ENCODE results near the gene MTREX. TPM values are rescaled to one million over a fixed set of nuclear protein-coding genes. Genes with fewer than 3 reads are reported as not detected.

MTREX gene
- total RNA-seq, 6 experiments from 2014 or later, result 65.1 to 78.2 (median 70.1) TPM

GRCh38 chr5:55471468-55471867 lies 163.7 kb downstream of the MTREX start:
- Mint-ChIP-seq H3K27me3 (ENCODE audit: insufficient read depth) (no peaks in the 10 kb centered on the region), H3K4me1 (ENCODE audit: low read depth) (peaks cover 8% of the 10 kb centered on the region), H3K27ac (no peak overlapping the region; the same call in 1 of the 2 replicates), H3K36me3 (ENCODE audit: low read depth) (no peaks in the 10 kb centered on the region), H3K9me3 (no peaks in the 10 kb centered on the region), H3K4me3 (no peak overlapping the region)
- DNase-seq, result no peak
- TF ChIP-seq CTCF (IDR thresholded peaks at IDR 0.05), result no peak

DNA sequence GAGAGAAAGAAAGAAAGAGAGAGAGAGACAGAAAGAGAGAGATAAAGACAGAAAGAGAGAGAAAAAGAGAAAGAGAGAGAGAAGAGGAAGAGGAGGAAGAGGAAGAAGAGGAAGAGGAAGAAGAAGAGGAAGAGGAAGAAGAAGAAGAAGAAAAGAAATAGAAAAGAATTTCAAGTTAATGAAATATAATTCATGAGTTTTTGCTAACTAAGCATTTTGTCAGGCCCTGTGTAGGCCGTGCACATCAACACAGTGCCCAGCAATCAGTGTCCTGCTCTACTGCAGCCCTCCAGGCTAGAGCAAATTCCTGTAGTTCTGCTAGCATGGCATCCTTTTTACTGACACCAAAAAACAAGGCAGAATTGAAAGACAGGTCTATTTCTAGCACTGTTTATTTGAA lies 164.9 kb downstream of the MTREX start:
- Mint-ChIP-seq H3K27ac (no peak overlapping the region), H3K4me3 (no peak overlapping the region), H3K4me1 (ENCODE audit: low read depth) (peaks cover 8% of the 10 kb centered on the region), H3K36me3 (ENCODE audit: low read depth) (no peaks in the 10 kb centered on the region), H3K9me3 (no peaks in the 10 kb centered on the region), H3K27me3 (ENCODE audit: insufficient read depth) (no peaks in the 10 kb centered on the region)
- DNase-seq, result no peak
- TF ChIP-seq CTCF (IDR thresholded peaks at IDR 0.05), result no peak

Other genes with a start within 250 kb of the MTREX start
- gene GZMA, start 205.3 kb upstream of the MTREX start, total RNA-seq (2021; fragmentation: NEBNext Ultra II Directional; extraction: Animal tissue kit (Norgen Biotek cat#: 25700)), result not detected
- gene GPX8, start 147.8 kb upstream of the MTREX start, total RNA-seq (2021; fragmentation: NEBNext Ultra II Directional; extraction: Animal tissue kit (Norgen Biotek cat#: 25700)), result 100 to 1,000 TPM; 209 to 229 (median 220) TPM
- under 1 TPM in 5 of 6 experiments, not detected in 1; 0.07 to 0.20 (median 0.12) TPM for gene CDC20B, start 134.8 kb upstream of the MTREX start, total RNA-seq (2021; fragmentation: NEBNext Ultra II Directional; extraction: Animal tissue kit (Norgen Biotek cat#: 25700))
- gene MCIDAS, start 80.7 kb upstream of the MTREX start, total RNA-seq (2021; fragmentation: NEBNext Ultra II Directional; extraction: Animal tissue kit (Norgen Biotek cat#: 25700)), result not detected
- gene CCNO, start 74.4 kb upstream of the MTREX start, total RNA-seq (2021; fragmentation: NEBNext Ultra II Directional; extraction: Animal tissue kit (Norgen Biotek cat#: 25700)), result under 1 TPM in 4 of 6 experiments, not detected in 2; 0.11 to 0.25 (median 0.13) TPM
- 10 to 100 TPM; 35.7 to 45.8 (median 41.7) TPM for gene DHX29, start 295 bp upstream of the MTREX start, total RNA-seq (2021; fragmentation: NEBNext Ultra II Directional; extraction: Animal tissue kit (Norgen Biotek cat#: 25700))
- 10 to 100 TPM; 20.4 to 28.0 (median 23.3) TPM for gene PLPP1, start 227.0 kb downstream of the MTREX start, total RNA-seq (2021; fragmentation: NEBNext Ultra II Directional; extraction: Animal tissue kit (Norgen Biotek cat#: 25700))

Measured in HFFc6 (cell line).